NCI-H345 (cell line): ENCODE results near the gene KSR2.
A peak's percentile ranks its signal among the peaks of the same experiment; 100 is the strongest.
"Not testable (repeated sequence)": the region's sequence is repeated elsewhere in the genome, so short reads cannot be mapped to it uniquely, and the experiment has no call there.

ENCODE experiments used
- DNase-seq: peaks from one replicate; lab custom pipeline; 2025; lab: John Stamatoyannopoulos, UW

Gene KSR2

GRCh38 chr12:117749431-117749830 is 219.4 kb downstream of the KSR2 start:
- no peak for DNase-seq

DNA sequence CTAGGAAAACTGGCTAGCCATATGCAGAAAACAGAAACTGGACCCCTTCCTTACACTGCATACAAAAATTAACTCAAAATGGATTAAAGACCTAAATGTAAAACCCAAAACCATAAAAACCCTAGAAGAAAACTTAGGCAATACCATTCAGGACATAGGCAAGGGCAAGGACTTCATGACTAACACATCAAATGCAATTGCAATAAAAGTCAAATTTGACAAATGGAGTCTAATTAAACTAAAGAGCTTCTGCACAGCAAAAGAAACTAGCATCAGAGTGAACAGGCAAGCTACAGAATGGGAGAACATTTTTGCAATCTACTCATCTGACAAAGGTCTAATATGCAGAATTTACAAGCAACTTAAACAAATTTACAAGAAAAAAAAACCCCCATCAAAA is 222.4 kb downstream of the KSR2 start:
- DNase-seq, result not testable (repeated sequence)

DNA sequence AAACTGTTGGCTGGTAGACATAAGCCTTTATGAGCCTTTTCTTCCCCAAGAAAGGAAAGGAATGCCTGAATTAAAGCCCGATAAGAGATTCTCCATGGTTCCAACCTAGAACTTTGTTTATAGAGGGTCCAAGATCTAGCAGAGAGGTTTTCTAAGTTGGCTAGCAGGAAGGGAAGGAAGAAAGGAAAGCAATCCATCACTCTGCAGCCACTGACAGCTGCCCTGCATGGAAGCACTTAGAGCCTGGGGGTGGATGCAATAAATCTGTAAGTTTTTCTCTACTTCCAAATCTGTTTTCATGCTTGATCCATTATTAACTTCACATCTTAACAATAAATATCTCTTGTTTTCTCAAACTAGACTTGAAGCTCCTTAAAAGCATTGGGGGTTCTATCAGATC is 224.4 kb downstream of the KSR2 start:
- DNase-seq, result no peak

GRCh38 chr12:117743761-117744160 is 225.0 kb downstream of the KSR2 start:
- DNase-seq, result no peak

- DNase-seq, result no peak
Measured at GRCh38 chr12:117742721-117743120, 226.1 kb downstream of the KSR2 start.

DNA sequence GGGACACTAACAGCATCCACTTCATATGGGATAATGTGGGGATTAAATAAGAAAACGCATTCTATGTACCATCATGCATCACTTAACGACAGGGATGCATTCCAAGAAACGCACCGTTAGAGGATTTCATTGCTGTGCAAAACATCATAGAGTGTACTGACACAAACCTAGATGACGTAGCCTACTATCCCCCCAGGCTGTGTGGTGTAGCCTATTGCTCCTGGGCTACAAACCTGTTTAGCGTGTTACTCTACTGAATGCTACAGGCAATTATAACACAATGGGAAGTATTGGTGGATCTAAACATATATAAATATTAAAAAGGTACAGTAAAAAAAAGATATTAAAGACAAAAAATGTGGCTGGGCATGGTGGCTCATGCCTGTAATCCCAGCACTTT is 230.6 kb downstream of the KSR2 start:
- DNase-seq, result no peak

DNA sequence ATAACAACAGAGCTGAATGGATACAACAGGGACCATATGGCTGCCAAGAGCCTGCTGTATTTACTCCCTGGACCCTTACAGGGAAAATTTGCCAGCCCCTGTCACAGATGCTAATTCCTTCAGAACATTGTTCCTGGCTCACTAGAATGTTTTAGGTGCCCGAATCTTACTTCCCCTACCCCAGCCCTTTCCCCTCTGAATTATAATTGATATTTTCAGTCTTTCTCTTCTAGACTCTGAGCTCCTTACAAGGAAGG is 235.3 kb downstream of the KSR2 start:
- DNase-seq, result no peak

GRCh38 chr12:117732761-117733548 is 235.8 kb downstream of the KSR2 start:
- no peak for DNase-seq

DNA sequence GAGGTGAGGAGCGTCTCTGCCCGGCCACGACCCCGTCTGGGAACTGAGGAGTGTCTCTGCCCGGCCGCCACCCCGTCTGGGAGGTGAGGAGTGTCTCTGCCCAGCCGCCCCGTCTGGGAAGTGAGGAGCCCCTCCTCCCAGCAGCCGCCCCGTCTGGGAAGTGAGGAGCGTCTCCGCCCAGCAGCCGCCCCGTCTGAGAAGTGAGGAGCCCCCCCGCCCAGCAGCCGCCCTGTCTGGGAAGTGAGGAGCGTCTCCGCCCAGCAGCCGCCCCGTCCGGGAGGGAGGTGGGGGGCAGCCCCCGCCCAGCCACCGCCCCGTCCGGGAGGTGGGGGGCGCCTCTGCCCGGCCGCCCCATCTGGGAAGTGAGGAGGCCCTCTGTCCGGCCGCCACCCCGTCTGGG is 237.7 kb downstream of the KSR2 start:
- DNase-seq, result not testable (repeated sequence)

- no peak for DNase-seq
Measured at GRCh38 chr12:117727301-117727700, 241.5 kb downstream of the KSR2 start.

GRCh38 chr12:117724543-117724942 is 244.2 kb downstream of the KSR2 start:
- DNase-seq, result no peak

DNA sequence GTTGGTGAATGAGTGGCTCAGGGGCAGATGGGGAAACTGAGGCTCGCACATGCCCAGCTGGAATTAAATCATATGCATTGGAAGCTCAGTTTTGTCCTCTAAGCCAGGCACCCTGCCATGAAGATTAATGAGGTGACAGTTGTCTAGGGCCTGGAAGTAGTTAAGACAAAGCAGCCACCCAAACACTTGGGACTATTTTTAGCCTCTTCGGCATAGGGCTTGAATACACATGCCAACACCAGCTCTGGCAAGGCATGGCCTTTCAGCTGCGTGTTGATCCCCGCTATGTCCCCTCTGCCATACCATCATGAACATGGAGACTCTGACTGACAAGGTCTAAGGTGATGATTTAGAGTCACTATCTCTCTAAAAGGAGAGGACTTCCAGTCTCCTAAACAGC is 250.2 kb downstream of the KSR2 start:
- DNase-seq, result peak; percentile 9

DNA sequence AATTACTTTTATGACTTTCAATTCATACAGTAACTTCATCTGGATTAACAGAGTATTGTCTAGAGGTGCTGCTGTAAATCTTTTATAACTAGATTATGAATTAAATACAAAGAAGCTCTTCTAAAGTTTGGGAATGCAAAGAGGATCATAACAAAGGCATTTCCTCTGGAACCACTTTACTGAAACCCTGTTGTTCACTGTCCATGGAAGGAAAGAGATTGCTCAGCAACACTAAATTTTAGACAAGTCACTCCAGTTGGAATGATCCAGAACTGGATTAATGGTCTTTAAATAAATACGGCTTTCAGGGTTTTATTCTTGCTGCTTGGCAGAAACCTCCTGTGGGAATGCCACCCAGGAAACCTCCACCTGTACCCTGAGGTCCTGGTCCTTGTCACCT is 250.6 kb downstream of the KSR2 start:
- DNase-seq, result no peak

DNA sequence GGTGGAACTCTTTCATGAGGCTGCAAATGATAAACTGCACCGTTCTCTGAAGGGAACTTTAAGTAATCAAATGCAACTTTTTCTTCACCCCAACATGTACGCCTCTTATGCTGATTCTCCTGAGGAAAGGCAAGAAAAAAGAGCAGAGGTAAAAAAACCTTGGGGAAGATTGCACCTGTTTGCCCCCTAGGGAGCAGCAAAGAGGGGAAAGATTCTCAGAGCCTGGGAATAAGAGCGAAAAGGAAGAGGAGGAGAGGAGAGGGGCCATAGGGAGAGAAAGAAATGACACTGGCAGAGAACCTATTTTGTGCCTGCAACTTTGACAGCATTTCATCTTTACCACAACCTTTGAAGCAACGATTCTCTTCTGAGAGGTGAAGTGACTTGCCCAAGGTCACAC is 254.6 kb downstream of the KSR2 start:
- DNase-seq, result no peak

DNA sequence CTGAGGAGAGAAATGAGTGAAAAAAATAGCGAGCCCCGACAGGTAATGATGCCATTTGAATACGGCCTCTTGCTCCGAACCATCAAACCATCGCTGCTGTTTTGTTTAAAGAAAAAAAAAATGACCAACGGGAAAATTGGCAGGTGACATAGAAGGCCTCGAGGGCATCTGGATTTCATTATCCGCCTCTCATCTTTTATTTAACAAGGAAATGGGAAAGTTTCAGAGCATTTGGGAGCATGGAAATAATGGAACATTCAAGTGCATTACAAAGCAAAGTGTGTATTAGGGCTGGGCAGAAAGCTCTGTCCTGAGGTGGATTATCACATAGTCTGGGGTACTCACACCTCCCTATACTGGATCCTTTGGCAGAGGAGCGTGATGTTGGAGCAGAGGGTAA is 258.7 kb downstream of the KSR2 start:
- DNase-seq, result no peak

DNA sequence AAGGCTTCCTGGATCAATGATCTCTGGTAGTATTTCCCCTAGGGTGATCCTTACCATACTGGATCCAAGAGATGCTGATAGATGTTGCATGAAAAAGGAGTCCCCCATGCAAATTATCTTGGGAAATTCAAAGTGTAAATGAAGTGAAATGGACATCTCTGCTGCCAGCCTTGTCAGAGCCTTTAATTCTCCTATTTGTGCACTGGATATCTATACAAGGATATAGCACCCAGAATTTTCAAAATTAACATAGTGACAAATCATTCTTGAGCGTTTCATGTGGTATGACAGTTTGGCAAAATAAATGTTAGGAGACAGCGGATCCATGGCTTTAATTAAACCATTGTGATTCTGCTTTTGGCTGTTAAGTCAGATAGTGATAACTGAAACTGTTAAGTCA is 260.9 kb downstream of the KSR2 start:
- no peak for DNase-seq

DNA sequence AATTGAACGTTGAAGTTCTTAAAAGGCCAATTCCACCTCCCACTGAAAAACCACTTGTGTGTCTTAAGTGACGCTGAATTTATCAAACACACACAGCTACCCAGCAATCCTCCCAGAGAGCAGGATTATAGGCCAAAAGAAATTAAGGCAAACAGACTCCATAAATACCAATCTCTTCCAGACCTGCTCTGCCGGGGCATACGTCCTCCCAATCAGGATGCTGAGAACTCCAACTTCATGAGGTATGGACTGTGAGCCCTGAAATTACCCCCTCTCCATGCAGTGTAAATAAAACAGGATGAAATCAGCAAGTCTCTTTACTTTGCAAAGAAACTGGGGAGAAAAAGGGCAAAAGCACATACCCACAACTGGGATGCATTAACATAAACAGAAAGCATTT is 265.2 kb downstream of the KSR2 start:
- no peak for DNase-seq

DNA sequence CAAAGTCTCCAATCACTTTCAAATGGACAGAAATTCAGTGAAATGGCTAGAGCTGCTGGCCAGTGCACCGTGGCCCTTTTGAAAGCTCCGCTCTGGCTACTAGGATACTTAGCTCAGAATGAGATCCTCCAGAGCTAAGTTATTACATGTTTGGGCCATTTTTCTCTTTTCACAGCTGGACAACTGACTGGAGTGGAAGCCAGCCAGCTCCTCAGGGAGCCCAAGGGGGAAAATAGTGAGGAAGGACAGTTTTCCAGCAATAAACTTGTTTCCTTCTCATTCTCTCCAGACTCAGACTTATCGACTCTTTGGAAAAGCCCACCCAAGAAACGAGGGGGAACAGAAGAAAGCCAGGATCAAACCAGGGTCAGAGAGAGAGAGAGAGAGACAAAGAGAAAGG is 266.0 kb downstream of the KSR2 start:
- no peak for DNase-seq

DNA sequence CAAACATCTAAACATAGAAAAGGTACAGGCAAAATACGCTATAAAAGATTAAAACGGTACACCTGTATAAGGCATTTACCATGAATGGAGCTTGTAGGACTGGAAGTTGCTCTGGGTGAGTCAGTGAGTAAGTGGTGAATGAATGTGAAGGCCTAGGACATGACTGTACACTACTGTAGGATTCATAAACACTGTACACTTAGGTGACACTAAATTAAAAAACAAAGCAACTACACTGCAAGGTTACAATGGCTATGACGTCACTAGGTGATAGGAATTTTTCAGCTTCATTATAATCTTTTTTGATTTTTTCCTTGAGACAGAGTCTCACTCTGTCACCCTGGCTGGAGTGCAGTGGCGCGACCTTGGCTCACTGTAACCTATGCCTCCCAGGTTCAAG is 269.2 kb downstream of the KSR2 start:
- no peak for DNase-seq

GRCh38 chr12:117699118-117699517 is 269.7 kb downstream of the KSR2 start:
- DNase-seq, result no peak

DNA sequence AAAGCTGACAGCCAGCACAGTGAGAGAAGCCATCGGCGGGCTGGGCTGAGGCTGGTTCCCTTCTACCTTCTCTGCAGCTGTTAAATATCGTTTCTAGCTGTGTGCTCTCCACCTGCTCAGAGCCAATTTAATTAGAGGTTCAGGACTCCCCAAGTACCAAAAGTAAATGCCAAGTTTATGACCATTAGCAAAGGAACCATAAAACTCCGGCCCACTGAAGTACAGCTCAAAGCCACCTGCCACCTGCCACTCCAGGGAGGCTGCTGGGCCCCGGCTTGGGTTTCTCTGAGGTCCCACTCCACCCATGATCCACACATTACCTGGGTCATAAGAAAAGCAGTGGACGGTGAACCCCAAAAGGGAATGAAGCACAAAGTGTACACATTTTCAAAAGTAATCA is 272.8 kb downstream of the KSR2 start:
- no peak for DNase-seq

DNA sequence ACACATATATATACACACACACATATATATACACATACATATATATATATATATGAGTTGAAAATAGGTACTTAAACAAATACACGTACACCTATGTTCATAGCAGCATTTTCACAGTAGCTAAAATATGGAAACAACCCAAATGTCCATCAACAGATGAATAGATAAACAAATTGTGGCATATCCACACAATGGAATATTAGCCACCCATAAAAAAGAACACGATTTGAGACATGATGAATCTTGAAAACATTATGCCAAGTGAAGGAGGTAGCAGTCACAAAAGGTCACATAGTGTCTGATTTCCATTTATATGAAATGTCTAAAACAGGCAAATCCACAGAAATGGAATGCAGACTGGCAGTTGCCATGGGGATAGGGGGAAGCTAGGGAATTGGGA is 276.3 kb downstream of the KSR2 start:
- no peak for DNase-seq

GRCh38 chr12:117689857-117690256 is 278.9 kb downstream of the KSR2 start:
- DNase-seq, result no peak

GRCh38 chr12:117688446-117688845 is 280.3 kb downstream of the KSR2 start:
- DNase-seq, result no peak

- no peak for DNase-seq
Measured at GRCh38 chr12:117686911-117687377, 281.8 kb downstream of the KSR2 start.
